SK-N-SH (cell line): ENCODE results near the gene EIF4G1. TPM values are rescaled to one million over a fixed set of nuclear protein-coding genes. Genes with fewer than 3 reads are reported as not detected.
A peak's percentile ranks its signal among the peaks of the same experiment; 100 is the strongest.

ENCODE experiments used
- CTCF ChIA-PET: fragments of 300-600, 350-600 bp; formaldehyde crosslinking; extraction: SDS; loops from one replicate; lab custom pipeline; 2021; lab: Yijun Ruan, JAX
- POLR2A ChIA-PET: fragments of 350-600 bp; sonication (Branson Sonifier 250); formaldehyde crosslinking; extraction: SDS; loops from one replicate; lab custom pipeline; 2020; ENCODE audit warnings: antibody characterized with exemption, inconsistent platforms; lab: Yijun Ruan, JAX
- DNase-seq: peaks from one replicate; pipeline ENCODE4 v3.0.0; 2012
- H2AFZ ChIP-seq: fragments of 200-600 bp; sonication (generic); 2 replicates; pipeline ENCODE4 v1.8.1; 2016; ENCODE audit warnings: antibody characterized with exemption, mild to moderate bottlenecking, low read depth
- H3F3A ChIP-seq: fragments of 200-600 bp; sonication (generic); replicated peaks from 2 replicates; pipeline ENCODE3; 2016; ENCODE audit warnings: antibody characterized with exemption, mild to moderate bottlenecking; ENCODE audit not compliant: insufficient read depth
- H3K27ac ChIP-seq, 2 experiments: fragments of 200-500 bp in 1 of 2; fragments of 200-600 bp in 1 of 2; sonication (Bioruptor generic) in 1 of 2; sonication (generic), shearing (Covaris generic) in 1 of 2; 2 replicates each; pipeline versions ENCODE4 v1.5.1 to v1.6.1; 2014 to 2016; ENCODE audit warnings: low read depth in 2 of 2, inconsistent platforms in 1 of 2, low read length in 1 of 2, mild to moderate bottlenecking in 1 of 2, mixed read lengths in 1 of 2
- H3K27me3 ChIP-seq: fragments of 200-600 bp; sonication (generic), shearing (Covaris generic); 2 replicates; pipeline ENCODE4 v1.6.1; 2016; ENCODE audit warnings: mixed run types; ENCODE audit not compliant: insufficient read depth
- H3K36me3 ChIP-seq, 2 experiments: fragments of 200-500 bp in 1 of 2; fragments of 200-600 bp in 1 of 2; sonication (Bioruptor generic) in 1 of 2; sonication (generic) in 1 of 2; replicated peaks in 1 of 2; 2 replicates each; pipeline versions ENCODE3 to v1.5.1; 2014 to 2016; ENCODE audit warnings: low read length in 1 of 2, mild to moderate bottlenecking in 1 of 2; ENCODE audit not compliant: insufficient read depth in 2 of 2, control insufficient read depth in 1 of 2
- H3K4me1 ChIP-seq, 2 experiments: fragments of 200-500 bp in 1 of 2; fragments of 200-600 bp in 1 of 2; sonication (Bioruptor generic) in 1 of 2; sonication (generic), shearing (Covaris generic) in 1 of 2; 2 replicates each; pipeline versions ENCODE4 v1.5.1 to v1.6.1; 2014 to 2016; ENCODE audit warnings: low read depth in 1 of 2, low read length in 1 of 2, mixed run types in 1 of 2; ENCODE audit not compliant: insufficient read depth in 2 of 2, control insufficient read depth in 1 of 2
- H3K4me2 ChIP-seq: fragments of 200-600 bp; sonication (generic), shearing (Covaris generic); 2 replicates; pipeline ENCODE4 v1.6.1; 2017; ENCODE audit warnings: mixed run types
- H3K4me3 ChIP-seq, 2 experiments: fragments of 200-500 bp in 1 of 2; fragments of 200-600 bp in 1 of 2; sonication (Bioruptor generic) in 1 of 2; sonication (generic), shearing (Covaris generic) in 1 of 2; 2 replicates each; pipeline versions ENCODE4 v1.5.1 to v1.8.1; 2014 to 2016; ENCODE audit warnings: low read depth in 2 of 2, inconsistent platforms in 1 of 2, low read length in 1 of 2, mild to moderate bottlenecking in 1 of 2, mixed read lengths in 1 of 2, moderate library complexity in 1 of 2
- H3K79me2 ChIP-seq: fragments of 200-600 bp; sonication (generic); 2 replicates; pipeline ENCODE4 v1.8.1; 2017; ENCODE audit warnings: mild to moderate bottlenecking; ENCODE audit not compliant: insufficient read depth
- H3K9ac ChIP-seq: fragments of 200-600 bp; sonication (generic); 2 replicates; pipeline ENCODE4 v1.6.1; 2017; ENCODE audit warnings: mixed run types
- H3K9me2 ChIP-seq: fragments of 200-600 bp; sonication (generic); 2 replicates; pipeline ENCODE4 v1.6.1; 2017; ENCODE audit warnings: mixed run types
- H3K9me3 ChIP-seq: fragments of 200-600 bp; sonication (generic); 2 replicates; pipeline ENCODE4 v1.6.1; 2017; ENCODE audit warnings: mixed run types, mild to moderate bottlenecking, moderate library complexity
- H4K20me1 ChIP-seq: fragments of 200-600 bp; sonication (generic); 2 replicates; pipeline ENCODE4 v1.6.1; 2017; ENCODE audit warnings: mild to moderate bottlenecking, mixed run types; ENCODE audit not compliant: insufficient read depth
- ELF1 ChIP-seq: IDR thresholded peaks from 2 replicates; pipeline ENCODE4 v1.4.0; 2012
- EP300 ChIP-seq, 2 experiments: IDR thresholded peaks; 2 replicates each; pipeline versions ENCODE4 v1.4.0 to v1.6.1; 2012; ENCODE audit warnings: borderline replicate concordance in 1 of 2, low read depth in 1 of 2, low read length in 1 of 2
- FOSL2 ChIP-seq: IDR thresholded peaks from 2 replicates; pipeline ENCODE4 v1.4.0; 2012; ENCODE audit warnings: low read depth, mild to moderate bottlenecking, moderate library complexity, borderline replicate concordance
- FOXM1 ChIP-seq: IDR thresholded peaks from 2 replicates; pipeline ENCODE4 v1.4.0; 2012; ENCODE audit warnings: low read depth, mild to moderate bottlenecking
- GATA2 ChIP-seq: sonication (generic); formaldehyde crosslinking; IDR thresholded peaks from 2 replicates; pipeline ENCODE4 v1.5.0; 2020; ENCODE audit warnings: mild to moderate bottlenecking, missing genetic modification reagents
- MEF2A ChIP-seq: IDR thresholded peaks from 2 replicates; pipeline ENCODE4 v1.4.0; 2012; ENCODE audit warnings: low read depth, borderline replicate concordance
- NFIC ChIP-seq: IDR thresholded peaks from 2 replicates; pipeline ENCODE4 v1.4.0; 2012; ENCODE audit warnings: borderline replicate concordance
- NRF1 ChIP-seq: IDR thresholded peaks from 2 replicates; pipeline ENCODE4 v1.6.1; 2012; ENCODE audit warnings: low read depth, mild to moderate bottlenecking, low read length
- RFX5 ChIP-seq: IDR thresholded peaks from 2 replicates; pipeline ENCODE4 v1.6.1; 2012; ENCODE audit warnings: mild to moderate bottlenecking, improper control_type of control experiment, low read length
- RXRA ChIP-seq: IDR thresholded peaks from 2 replicates; pipeline ENCODE4 v1.4.0; 2012; ENCODE audit warnings: low read depth, mild to moderate bottlenecking, borderline replicate concordance
- SMC3 ChIP-seq: IDR thresholded peaks from 2 replicates; pipeline ENCODE4 v1.6.1; 2012; ENCODE audit warnings: low read depth, low read length, improper control_type of control experiment
- TAF1 ChIP-seq: IDR thresholded peaks from 2 replicates; pipeline ENCODE4 v1.6.1; 2012; ENCODE audit warnings: low read depth, mild to moderate bottlenecking, low read length, moderate library complexity, borderline replicate concordance
- TCF12 ChIP-seq: IDR thresholded peaks from 2 replicates; pipeline ENCODE4 v1.4.0; 2012
- TEAD4 ChIP-seq: IDR thresholded peaks from 2 replicates; pipeline ENCODE4 v1.4.0; 2012; ENCODE audit warnings: mild to moderate bottlenecking, borderline replicate concordance; ENCODE audit not compliant: insufficient read depth
- WGBS: methylation state at CpG from one replicate; pipeline ENCODE4 v1.1.6; 2017; ENCODE audit warnings: low lambda C conversion rate; 5-methylcytosine and 5-hydroxymethylcytosine counted together
- polyA plus RNA-seq, 3 experiments: library from polyadenylated mRNA; depleted of rRNA; stranded (reverse); fragments of >200 nt; gene quantifications; 2 replicates each; pipeline ENCODE4 v1.2.3, GENCODE V29; 2012
- TF ChIP-seq, protein P1 (sequence below): IDR thresholded peaks from 2 replicates; pipeline ENCODE4 v1.4.0; 2012; ENCODE audit warnings: low read depth, borderline replicate concordance
- TF ChIP-seq, protein P2 (sequence below): fragments of 150-350 bp; IDR thresholded peaks from 2 replicates; pipeline ENCODE4 v1.6.1; 2016; ENCODE audit warnings: mild to moderate bottlenecking, low read depth, low read length
- TF ChIP-seq, protein P3 (sequence below): fragments of 150-350 bp; IDR thresholded peaks from 2 replicates; pipeline ENCODE4 v1.6.1; 2017; ENCODE audit warnings: antibody characterized with exemption, low read length, low read depth, borderline replicate concordance
- TF ChIP-seq, protein P4 (sequence below): IDR thresholded peaks from 2 replicates; pipeline ENCODE4; 2012
- TF ChIP-seq, protein P5 (sequence below): IDR thresholded peaks from 2 replicates; pipeline ENCODE4 v1.4.0; 2012; ENCODE audit warnings: low read depth

The EIF4G1 gene
- polyA plus RNA-seq, 1 of the 3 experiments (the other 2 are of a cell fraction): 262 TPM

DNA sequence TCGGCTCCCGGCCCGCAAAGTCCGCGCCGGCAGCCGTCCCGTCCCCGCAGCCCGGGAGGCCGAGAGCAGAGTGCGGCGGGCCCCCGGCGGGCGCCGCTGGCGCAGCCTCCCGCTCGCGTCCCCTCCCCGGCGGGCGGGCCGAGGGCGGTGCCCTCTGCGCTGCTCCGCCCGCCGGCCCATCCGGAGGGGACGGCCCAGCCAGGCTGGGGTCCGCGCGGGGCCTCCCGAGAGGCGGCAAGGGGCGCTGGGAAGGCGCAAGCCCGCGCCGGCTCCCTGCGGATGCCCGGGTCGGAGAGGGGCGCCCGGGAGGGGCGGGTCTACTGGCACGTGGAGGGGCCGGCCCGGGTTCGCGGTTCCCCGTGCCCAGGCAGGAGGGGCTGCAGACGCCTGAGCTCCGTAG is 47.1 kb downstream of the EIF4G1 start, which contains the start of the genes CLCN2 and POLR2H (continued):
- TF ChIP-seq NRF1: peak; percentile 61
- TF ChIP-seq, protein P1, sequence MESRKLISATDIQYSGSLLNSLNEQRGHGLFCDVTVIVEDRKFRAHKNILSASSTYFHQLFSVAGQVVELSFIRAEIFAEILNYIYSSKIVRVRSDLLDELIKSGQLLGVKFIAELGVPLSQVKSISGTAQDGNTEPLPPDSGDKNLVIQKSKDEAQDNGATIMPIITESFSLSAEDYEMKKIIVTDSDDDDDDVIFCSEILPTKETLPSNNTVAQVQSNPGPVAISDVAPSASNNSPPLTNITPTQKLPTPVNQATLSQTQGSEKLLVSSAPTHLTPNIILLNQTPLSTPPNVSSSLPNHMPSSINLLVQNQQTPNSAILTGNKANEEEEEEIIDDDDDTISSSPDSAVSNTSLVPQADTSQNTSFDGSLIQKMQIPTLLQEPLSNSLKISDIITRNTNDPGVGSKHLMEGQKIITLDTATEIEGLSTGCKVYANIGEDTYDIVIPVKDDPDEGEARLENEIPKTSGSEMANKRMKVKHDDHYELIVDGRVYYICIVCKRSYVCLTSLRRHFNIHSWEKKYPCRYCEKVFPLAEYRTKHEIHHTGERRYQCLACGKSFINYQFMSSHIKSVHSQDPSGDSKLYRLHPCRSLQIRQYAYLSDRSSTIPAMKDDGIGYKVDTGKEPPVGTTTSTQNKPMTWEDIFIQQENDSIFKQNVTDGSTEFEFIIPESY: no peak
- TF ChIP-seq FOXM1: no peak
- TF ChIP-seq SMC3: no peak
- TF ChIP-seq FOSL2: no peak; the same call in 1 of the 2 replicates
- no peak for TF ChIP-seq RFX5
- TF ChIP-seq, protein P2, sequence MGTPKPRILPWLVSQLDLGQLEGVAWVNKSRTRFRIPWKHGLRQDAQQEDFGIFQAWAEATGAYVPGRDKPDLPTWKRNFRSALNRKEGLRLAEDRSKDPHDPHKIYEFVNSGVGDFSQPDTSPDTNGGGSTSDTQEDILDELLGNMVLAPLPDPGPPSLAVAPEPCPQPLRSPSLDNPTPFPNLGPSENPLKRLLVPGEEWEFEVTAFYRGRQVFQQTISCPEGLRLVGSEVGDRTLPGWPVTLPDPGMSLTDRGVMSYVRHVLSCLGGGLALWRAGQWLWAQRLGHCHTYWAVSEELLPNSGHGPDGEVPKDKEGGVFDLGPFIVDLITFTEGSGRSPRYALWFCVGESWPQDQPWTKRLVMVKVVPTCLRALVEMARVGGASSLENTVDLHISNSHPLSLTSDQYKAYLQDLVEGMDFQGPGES: no peak
- TF ChIP-seq TCF12: no peak
- no peak for TF ChIP-seq TEAD4
- TF ChIP-seq ELF1: no peak
- no peak for TF ChIP-seq NFIC
- no peak for TF ChIP-seq MEF2A
- no peak for TF ChIP-seq GATA2 (CRISPR knock-in tag)
- TF ChIP-seq RXRA: no peak
- TF ChIP-seq TAF1: peak; percentile 77
- TF ChIP-seq, protein P3, sequence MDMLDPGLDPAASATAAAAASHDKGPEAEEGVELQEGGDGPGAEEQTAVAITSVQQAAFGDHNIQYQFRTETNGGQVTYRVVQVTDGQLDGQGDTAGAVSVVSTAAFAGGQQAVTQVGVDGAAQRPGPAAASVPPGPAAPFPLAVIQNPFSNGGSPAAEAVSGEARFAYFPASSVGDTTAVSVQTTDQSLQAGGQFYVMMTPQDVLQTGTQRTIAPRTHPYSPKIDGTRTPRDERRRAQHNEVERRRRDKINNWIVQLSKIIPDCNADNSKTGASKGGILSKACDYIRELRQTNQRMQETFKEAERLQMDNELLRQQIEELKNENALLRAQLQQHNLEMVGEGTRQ: no peak
- TF ChIP-seq, all 33 proteins: peak for 5

DNA sequence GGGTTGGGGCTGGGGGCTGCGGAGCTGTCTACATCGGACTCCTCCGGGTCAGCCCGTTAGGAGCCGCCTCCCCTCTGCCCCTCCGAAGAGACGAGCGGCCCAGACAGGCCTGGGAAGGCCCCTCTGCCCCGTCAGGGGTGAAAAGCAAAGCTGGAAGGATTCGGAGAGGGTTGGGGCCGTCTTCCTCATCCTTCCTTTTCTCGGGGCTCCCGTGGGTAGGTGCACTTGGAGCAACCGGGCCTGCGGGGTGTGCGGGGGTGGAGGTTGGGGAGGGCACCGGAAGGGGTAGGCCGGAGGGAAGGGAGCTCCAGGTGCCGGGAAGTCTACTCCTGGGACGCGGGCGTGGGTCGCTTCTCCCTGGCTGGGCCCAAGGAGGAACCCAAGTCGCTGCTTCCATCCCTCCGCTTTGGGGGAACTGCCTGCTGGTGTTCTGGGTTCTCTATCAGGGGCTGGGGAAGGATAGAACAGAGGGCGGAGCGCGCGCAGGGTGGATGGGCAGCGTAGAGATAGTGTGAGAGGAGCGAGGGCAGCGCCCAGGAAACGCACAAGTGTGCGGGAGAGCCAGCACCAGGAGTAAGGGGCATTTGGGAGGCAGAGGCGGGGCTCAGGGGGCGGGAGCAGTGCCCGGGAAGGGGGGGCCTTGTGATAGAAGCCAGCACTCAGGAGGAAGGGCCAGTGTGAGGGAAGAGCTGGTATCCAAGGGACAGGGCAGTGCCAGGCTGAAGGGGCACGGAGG is 47.7 kb downstream of the EIF4G1 start:
- H2AFZ ChIP-seq: peak overlapping the region; percentile 51; the same call in 1 of the 2 replicates
- peak overlapping the region; percentile 91 to 96 for H3K4me3 ChIP-seq
- peak overlapping the region; percentile 92 for H3K4me2 ChIP-seq
- peak overlapping the region; percentile 97 to 99 for H3K27ac ChIP-seq
- peak overlapping the region; percentile 99 for H3K9ac ChIP-seq
- 1% methylated on average over 32 of the region's 38 CpGs for whole genome bisulfite sequencing
- peaks cover 16% of the 10 kb centered on the region; the same call in 1 of the 2 replicates for H4K20me1 ChIP-seq
- peaks cover 19% of the 10 kb centered on the region for H3F3A ChIP-seq
- POLR2A ChIA-PET: interaction anchor here (0.8 to 2.7 kb wide), 6 partner anchors 15 to 199 kb away, joined by 3 to 14 read pairs (median 6); partner anchors contain the start of gene FAM131A
- CTCF ChIA-PET: interaction anchor here (0.6 to 1.9 kb wide), 11 partner anchors 8 to 183 kb away, joined by 3 to 9 read pairs (median 3); no protein-coding TSS in a partner anchor
- peaks cover 46% of the 10 kb centered on the region for H3K79me2 ChIP-seq
- peaks cover 18 to 20% of the 10 kb centered on the region in 2 experiments for H3K36me3 ChIP-seq
- DNase-seq: peak; percentile 85
- no peaks in the 10 kb centered on the region for H3K27me3 ChIP-seq
- H3K9me3 ChIP-seq: no peaks in the 10 kb centered on the region
- H3K9me2 ChIP-seq: no peaks in the 10 kb centered on the region
- H3K4me1 ChIP-seq: peaks cover 11 to 19% of the 10 kb centered on the region in 2 experiments; a peak in 2 of 4 replicates
- 0 out of 4 replicates have a peak, but pooled peaks of 1 of the 2 experiments have one; percentile 3 for TF ChIP-seq EP300 (IDR thresholded peaks at IDR 0.05; ENCODE audit: borderline replicate concordance in 1 of 2, low read depth in 1 of 2, low read length in 1 of 2)
- TF ChIP-seq, protein P4, sequence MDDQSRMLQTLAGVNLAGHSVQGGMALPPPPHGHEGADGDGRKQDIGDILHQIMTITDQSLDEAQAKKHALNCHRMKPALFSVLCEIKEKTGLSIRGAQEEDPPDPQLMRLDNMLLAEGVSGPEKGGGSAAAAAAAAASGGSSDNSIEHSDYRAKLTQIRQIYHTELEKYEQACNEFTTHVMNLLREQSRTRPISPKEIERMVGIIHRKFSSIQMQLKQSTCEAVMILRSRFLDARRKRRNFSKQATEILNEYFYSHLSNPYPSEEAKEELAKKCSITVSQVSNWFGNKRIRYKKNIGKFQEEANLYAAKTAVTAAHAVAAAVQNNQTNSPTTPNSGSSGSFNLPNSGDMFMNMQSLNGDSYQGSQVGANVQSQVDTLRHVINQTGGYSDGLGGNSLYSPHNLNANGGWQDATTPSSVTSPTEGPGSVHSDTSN: no peak
- TF ChIP-seq RFX5: no peak
- 0 out of 2 replicates have a peak, but pooled peaks have one; percentile 6 for TF ChIP-seq ELF1
- TF ChIP-seq FOSL2: no peak
- TF ChIP-seq, protein P1: peak; percentile 36; the same call in 1 of the 2 replicates
- TF ChIP-seq TAF1: 0 out of 2 replicates have a peak, but pooled peaks have one; percentile 32
- TF ChIP-seq, protein P3: no peak
- TF ChIP-seq, protein P5, sequence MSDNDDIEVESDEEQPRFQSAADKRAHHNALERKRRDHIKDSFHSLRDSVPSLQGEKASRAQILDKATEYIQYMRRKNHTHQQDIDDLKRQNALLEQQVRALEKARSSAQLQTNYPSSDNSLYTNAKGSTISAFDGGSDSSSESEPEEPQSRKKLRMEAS: no peak
